ENCODE measurements around the gene FLT3. TPM values are rescaled to one million over a fixed set of nuclear protein-coding genes. Genes with fewer than 3 reads are reported as not detected.

The FLT3 gene
- total and polyA plus RNA-seq, 2 of the 13 experiments (the other 11 are each of a cell fraction or from before 2014, with no cell fraction given): not detected

GRCh38 chr13:27960362-27961226, 139.8 kb downstream of the FLT3 start (continued):
- TF ChIP-seq PRDM10 (CRISPR knock-in tag; IDR thresholded peaks at IDR 0.05; ENCODE audit: low read depth): no peak
- TF ChIP-seq BRF2 (CRISPR knock-in tag; IDR thresholded peaks at IDR 0.05): peak; percentile 79; the same call in 1 of the 2 replicates
- no peak for TF ChIP-seq FOXP1 (IDR thresholded peaks at IDR 0.05)
- peak; percentile 72 for TF ChIP-seq FOXP1 (CRISPR knock-in tag; IDR thresholded peaks at IDR 0.05)
- TF ChIP-seq ZNF274 (CRISPR knock-in tag; IDR thresholded peaks at IDR 0.05): no peak
- TF ChIP-seq GRHL1 (CRISPR knock-in tag; conservative IDR thresholded peaks at IDR 0.05): no peak
- TF ChIP-seq KDM2A (CRISPR knock-in tag; IDR thresholded peaks at IDR 0.05; ENCODE audit: borderline replicate concordance, low read depth): peak; percentile 77
- TF ChIP-seq RFX5 (IDR thresholded peaks at IDR 0.05; ENCODE audit: low read depth, low read length): peak; percentile 96
- peak; percentile 82 for TF ChIP-seq RARA (CRISPR knock-in tag; IDR thresholded peaks at IDR 0.05)
- no peak for TF ChIP-seq IKZF4 (CRISPR knock-in tag; IDR thresholded peaks at IDR 0.05; ENCODE audit: borderline replicate concordance, low read depth, not compliant biosample characterization)
- TF ChIP-seq MLXIP (CRISPR knock-in tag; IDR thresholded peaks at IDR 0.05; ENCODE audit: borderline replicate concordance): 0 out of 2 replicates have a peak, but pooled peaks have one; percentile 12
- 0 out of 2 replicates have a peak, but pooled peaks have one; percentile 51 for TF ChIP-seq KLF12 (CRISPR knock-in tag; IDR thresholded peaks at IDR 0.05; ENCODE audit: borderline replicate concordance)
- no peak for TF ChIP-seq ZNF891 (CRISPR knock-in tag; IDR thresholded peaks at IDR 0.05)
- TF ChIP-seq ZNF577 (CRISPR knock-in tag; IDR thresholded peaks at IDR 0.05; ENCODE audit: borderline replicate concordance, low read depth): no peak
- no peak; the same call in 1 of the 2 replicates for TF ChIP-seq ZNF451 (CRISPR knock-in tag; IDR thresholded peaks at IDR 0.05)
- TF ChIP-seq SPEN (CRISPR knock-in tag; IDR thresholded peaks at IDR 0.05; ENCODE audit: low read depth): peak; percentile 81; the same call in 1 of the 2 replicates
- TF ChIP-seq EHMT2 (IDR thresholded peaks at IDR 0.05; ENCODE audit: borderline replicate concordance, low read depth, low read length): no peak
